Caco-2 (cell line): Measurements from ENCODE around the gene CCNI2. TPM values are rescaled to one million over a fixed set of nuclear protein-coding genes. Genes with fewer than 3 reads are reported as not detected.
"Not testable (repeated sequence)": the region's sequence is repeated elsewhere in the genome, so short reads cannot be mapped to it uniquely, and the experiment has no call there.

Experiments
- BruUV-seq: library from RNA; stranded (reverse); fragments of 400-500 nt; replicated peaks from 2 replicates; lab custom pipeline; 2021; lab: Mats Ljungman, UMichigan
- CTCF ChIA-PET: fragments of 300-600 bp; sonication (Branson Sonifier 250); formaldehyde crosslinking; loops from one replicate; lab custom pipeline; 2022; ENCODE audit warnings: antibody characterized with exemption; lab: Charles Lee
- POLR2A ChIA-PET: fragments of 300-600 bp; sonication (Branson Sonifier 250); formaldehyde crosslinking; loops from one replicate; lab custom pipeline; 2022; ENCODE audit warnings: antibody characterized with exemption; lab: Charles Lee
- DNase-seq, 2 experiments: peaks; one replicate each; pipeline versions ENCODE4 v3.0.0 to v3.0.0-alpha.2; 2020 to 2022
- H3K27me3 ChIP-seq: replicated peaks from 2 replicates; pipeline ENCODE4 v1.6.0; 2011; ENCODE audit warnings: low read length; ENCODE audit not compliant: control insufficient read depth, insufficient read depth
- H3K36me3 ChIP-seq: 2 replicates; pipeline ENCODE4 v1.5.1; 2011; ENCODE audit warnings: low read length; ENCODE audit not compliant: control insufficient read depth, insufficient read depth
- H3K4me1 ChIP-seq: fragments of 250-450 bp; sonication (Bioruptor Pico); 2 replicates; pipeline ENCODE4 v1.5.1; 2020; ENCODE audit warnings: mild to moderate bottlenecking
- H3K4me3 ChIP-seq: 2 replicates; pipeline ENCODE4 v1.5.1; 2011; ENCODE audit warnings: low read depth, mild to moderate bottlenecking, control low read depth, low read length
- H3K9me3 ChIP-seq: fragments of 250-450 bp; sonication (Bioruptor Pico); 2 replicates; pipeline ENCODE4 v1.5.1; 2020; ENCODE audit warnings: mild to moderate bottlenecking, moderate library complexity
- H3K27ac Mint-ChIP-seq: one replicate; pipeline ENCODE4 v1.8.0; 2022; ENCODE audit warnings: mixed read lengths; ENCODE audit not compliant: unreplicated experiment
- H3K27me3 Mint-ChIP-seq: one replicate; pipeline ENCODE4 v1.8.0; 2022; ENCODE audit warnings: mixed read lengths; ENCODE audit not compliant: insufficient read depth, unreplicated experiment
- H3K36me3 Mint-ChIP-seq: one replicate; pipeline ENCODE4 v1.8.0; 2022; ENCODE audit warnings: mild to moderate bottlenecking, mixed read lengths; ENCODE audit not compliant: insufficient read depth, unreplicated experiment
- H3K4me1 Mint-ChIP-seq: one replicate; pipeline ENCODE4 v1.8.0; 2022; ENCODE audit warnings: low read depth, mixed read lengths; ENCODE audit not compliant: unreplicated experiment
- H3K4me3 Mint-ChIP-seq: one replicate; pipeline ENCODE4 v1.8.0; 2022; ENCODE audit warnings: mild to moderate bottlenecking, moderate library complexity, mixed read lengths; ENCODE audit not compliant: unreplicated experiment
- H3K9me3 Mint-ChIP-seq: one replicate; pipeline ENCODE4 v1.8.0; 2022; ENCODE audit warnings: mixed read lengths; ENCODE audit not compliant: unreplicated experiment
- CTCF ChIP-seq, 2 experiments: fragments of 200-600 bp in 1 of 2; IDR thresholded peaks; 1 replicate in 1 of 2; 2 replicates in 1 of 2; pipeline versions ENCODE4 v1.5.1 to v1.8.0; 2011 to 2022; ENCODE audit warnings: antibody characterized with exemption in 1 of 2, control low read depth in 1 of 2, inconsistent platforms in 1 of 2, low read depth in 1 of 2, low read length in 1 of 2, mild to moderate bottlenecking in 1 of 2, moderate library complexity in 1 of 2; ENCODE audit not compliant: insufficient read depth in 1 of 2, severe bottlenecking in 1 of 2, unreplicated experiment in 1 of 2
- intact Hi-C: fragments of 100-400 bp; cut with micrococcal nuclease; formaldehyde crosslinking; loops from one replicate; pipeline ENCODE4 v1.10.0; 2022; ENCODE audit not compliant: unreplicated experiment
- total RNA-seq: library from RNA; stranded (reverse); gene quantifications from 2 replicates; pipeline ENCODE4 v1.2.3, GENCODE V29; 2022

CCNI2 gene
- total RNA-seq, 1 experiment from 2014 or later: 0.18 TPM

- ChIA-PET POLR2A (interaction anchor here (0.6 kb wide), 1 partner anchor 432 kb away, joined by 3 read pairs; no protein-coding TSS in a partner anchor), CTCF (interaction anchor here (0.9 to 2.6 kb wide), 2 partner anchors 46 to 52 kb away, joined by 3 to 14 read pairs; no protein-coding TSS in a partner anchor)
- intact Hi-C loops: no loop called here
- Mint-ChIP-seq H3K36me3 (no peaks in the 10 kb centered on the region), H3K9me3 (no peaks in the 10 kb centered on the region), H3K4me1 (peaks cover 21% of the 10 kb centered on the region), H3K4me3 (no peak overlapping the region), H3K27ac (no peak overlapping the region), H3K27me3 (no peaks in the 10 kb centered on the region)
- Histone ChIP-seq H3K27me3 (no peaks in the 10 kb centered on the region), H3K4me1 (peaks cover 22% of the 10 kb centered on the region), H3K36me3 (no peaks in the 10 kb centered on the region), H3K4me3 (no peak overlapping the region), H3K9me3 (no peaks in the 10 kb centered on the region)
- no TSS peak for BruUV-seq
- DNase-seq: no peak
- TF ChIP-seq CTCF (IDR thresholded peaks at IDR 0.05; ENCODE audit: insufficient read depth in 1 of 2, low read depth in 1 of 2, low read length in 1 of 2, severe bottlenecking in 1 of 2, unreplicated experiment in 1 of 2): no peak
These were observed 53.3 kb downstream of the CCNI2 start for GRCh38 chr5:132800545-132800944.

GRCh38 chr5:132802044-132802684, 54.9 kb downstream of the CCNI2 start:
- H3K27me3 ChIP-seq: no peaks in the 10 kb centered on the region
- H3K36me3 ChIP-seq: no peaks in the 10 kb centered on the region
- no peak for DNase-seq
- no peak overlapping the region for H3K27ac Mint-ChIP-seq
- no TSS peak for BruUV-seq
- H3K9me3 ChIP-seq: no peaks in the 10 kb centered on the region
- H3K4me3 Mint-ChIP-seq: no peak overlapping the region
- peaks cover 22% of the 10 kb centered on the region for H3K4me1 Mint-ChIP-seq
- no peak for TF ChIP-seq CTCF (IDR thresholded peaks at IDR 0.05; ENCODE audit: insufficient read depth in 1 of 2, low read depth in 1 of 2, low read length in 1 of 2, severe bottlenecking in 1 of 2, unreplicated experiment in 1 of 2)
- no peaks in the 10 kb centered on the region for H3K36me3 Mint-ChIP-seq
- H3K4me3 ChIP-seq: no peak overlapping the region
- CTCF ChIA-PET: interaction anchor here (0.6 to 2.6 kb wide), 3 partner anchors 18 to 48 kb away, joined by 3 to 14 read pairs (median 4); no protein-coding TSS in a partner anchor
- peaks cover 28% of the 10 kb centered on the region for H3K4me1 ChIP-seq
- H3K9me3 Mint-ChIP-seq: no peaks in the 10 kb centered on the region
- POLR2A ChIA-PET: no interaction called here
- intact Hi-C loops: no loop called here
- no peaks in the 10 kb centered on the region for H3K27me3 Mint-ChIP-seq

GRCh38 chr5:132802685-132803066, 55.5 kb downstream of the CCNI2 start:
- H3K27ac Mint-ChIP-seq, H3K27me3 ChIP-seq, H3K9me3 ChIP-seq, DNase-seq, H3K9me3 Mint-ChIP-seq, H3K36me3 ChIP-seq, H3K27me3 Mint-ChIP-seq, H3K4me3 ChIP-seq, intact Hi-C loops, H3K36me3 Mint-ChIP-seq, POLR2A ChIA-PET, H3K4me3 Mint-ChIP-seq, BruUV-seq: not testable (repeated sequence)
- peaks cover 32% of the 10 kb centered on the region for H3K4me1 ChIP-seq
- CTCF ChIA-PET: interaction anchor here (1.8 to 2.6 kb wide), 2 partner anchors 17 to 48 kb away, joined by 4 to 14 read pairs; no protein-coding TSS in a partner anchor
- H3K4me1 Mint-ChIP-seq: peaks cover 27% of the 10 kb centered on the region

Other genes starting within 250 kb of the CCNI2 start
- gene IL5, start 203.9 kb upstream of the CCNI2 start, total RNA-seq: not detected in 2 replicates
- 53.2 and 58.2 TPM in 2 replicates for gene RAD50, start 190.4 kb upstream of the CCNI2 start, total RNA-seq
- not detected in 2 replicates for gene IL13, start 89.3 kb upstream of the CCNI2 start, total RNA-seq
- gene IL4, start 73.4 kb upstream of the CCNI2 start, total RNA-seq: not detected in 2 replicates
- 12.7 and 15.3 TPM in 2 replicates for gene KIF3A, start 9.9 kb upstream of the CCNI2 start, total RNA-seq
- 54.0 and 60.7 TPM in 2 replicates for gene SEPTIN8, start 29.8 kb downstream of the CCNI2 start, total RNA-seq
- gene SOWAHA, start 65.9 kb downstream of the CCNI2 start, total RNA-seq: 3.7 and 4.1 TPM in 2 replicates
- 15.9 and 17.4 TPM in 2 replicates for gene SHROOM1, start 83.2 kb downstream of the CCNI2 start, total RNA-seq
- gene GDF9, start 119.0 kb downstream of the CCNI2 start, total RNA-seq: 0.59 and 0.81 TPM in 2 replicates
- 356 and 449 TPM in 2 replicates for gene UQCRQ, start 119.2 kb downstream of the CCNI2 start, total RNA-seq
- 1.1 and 4.1 TPM in 2 replicates for gene LEAP2, start 126.2 kb downstream of the CCNI2 start, total RNA-seq
- 62.6 and 63.9 TPM in 2 replicates for gene AFF4, start 216.2 kb downstream of the CCNI2 start, total RNA-seq